Ascending aorta (tissue), 2 donors: ENCODE data around the gene NCAPG. TPM values are rescaled to one million over a fixed set of nuclear protein-coding genes. Genes with fewer than 3 reads are reported as not detected.

ENCODE experiments used
- DNase-seq, 2 donors: peaks; one replicate each; pipeline ENCODE4 v3.0.0-alpha.2; 2019; ENCODE audit warnings: low spot score in 2 of 2
- H3K27ac ChIP-seq, 2 donors: fragments of 200-600 bp; sonication (generic); one replicate each; pipeline ENCODE4 v1.5.1; 2016 to 2017; ENCODE audit warnings: mild to moderate bottlenecking in 1 of 2
- H3K27me3 ChIP-seq: fragments of 200-600 bp; sonication (generic); one replicate; pipeline ENCODE4 v1.5.1; 2017
- H3K36me3 ChIP-seq, 2 donors: fragments of 200-600 bp; sonication (generic); one replicate each; pipeline ENCODE4 v1.5.1; 2016
- H3K4me1 ChIP-seq, 2 donors: fragments of 200-600 bp; sonication (generic); one replicate each; pipeline ENCODE4 v1.5.1; 2016 to 2017; ENCODE audit warnings: mild to moderate bottlenecking in 1 of 2
- H3K4me3 ChIP-seq, 2 donors: fragments of 200-600 bp; sonication (generic); one replicate each; pipeline ENCODE4 v1.5.1; 2016 to 2017; ENCODE audit warnings: mild to moderate bottlenecking in 1 of 2
- H3K9me3 ChIP-seq, 2 donors: fragments of 200-600 bp; sonication (generic); one replicate each; pipeline ENCODE4 v1.5.1; 2016
- CTCF ChIP-seq, 3 experiments: fragments of 200-600 bp in 2 of 3; fragments of 450-650 bp in 1 of 3; sonication (generic) in 2 of 3; IDR thresholded peaks; one replicate each; pipeline ENCODE4 v1.5.1; 2016 to 2019; ENCODE audit warnings: antibody characterized with exemption in 3 of 3, mild to moderate bottlenecking in 1 of 3, moderate library complexity in 1 of 3
- intact Hi-C: fragments of 100-400 bp; cut with DNase I; formaldehyde crosslinking; loops from one replicate; pipeline ENCODE4 v1.15.1; 2023
- total RNA-seq: library from RNA; depleted of rRNA; stranded (reverse); fragments of >200 nt; gene quantifications from one replicate; pipeline ENCODE4 v1.1.0, GENCODE V29; 2016

Gene NCAPG
- total RNA-seq, 1 donor from 2014 or later, result not detected

GRCh38 chr4:17867276-17867675 is 56.5 kb downstream of the NCAPG start:
- H3K4me1 ChIP-seq, result no peaks in the 10 kb centered on the region
- no peak overlapping the region for H3K4me3 ChIP-seq
- no peak for DNase-seq
- no peak for TF ChIP-seq CTCF (IDR thresholded peaks at IDR 0.05)
- no peaks in the 10 kb centered on the region for H3K36me3 ChIP-seq
- no peaks in the 10 kb centered on the region for H3K27me3 ChIP-seq
- no peaks in the 10 kb centered on the region for H3K9me3 ChIP-seq
- intact Hi-C loops, result no loop called here
- H3K27ac ChIP-seq, result no peak overlapping the region

GRCh38 chr4:17869327-17869726 is 58.5 kb downstream of the NCAPG start:
- H3K27me3 ChIP-seq, result no peaks in the 10 kb centered on the region
- intact Hi-C loops, result no loop called here
- H3K4me3 ChIP-seq, result no peak overlapping the region
- TF ChIP-seq CTCF (IDR thresholded peaks at IDR 0.05), result no peak
- no peaks in the 10 kb centered on the region for H3K4me1 ChIP-seq
- no peak for DNase-seq
- no peaks in the 10 kb centered on the region for H3K9me3 ChIP-seq
- no peaks in the 10 kb centered on the region for H3K36me3 ChIP-seq
- H3K27ac ChIP-seq, result no peak overlapping the region

- H3K9me3 ChIP-seq, result peaks cover 4 to 19% of the 10 kb centered on the region in 2 donors
- no peak for DNase-seq
- no peaks in the 10 kb centered on the region for H3K36me3 ChIP-seq
- H3K4me3 ChIP-seq, result no peak overlapping the region
- TF ChIP-seq CTCF (IDR thresholded peaks at IDR 0.05), result no peak
- no peaks in the 10 kb centered on the region for H3K4me1 ChIP-seq
- intact Hi-C loops, result no loop called here
- H3K27me3 ChIP-seq, result no peaks in the 10 kb centered on the region
- no peak overlapping the region for H3K27ac ChIP-seq
These were observed 64.8 kb downstream of the NCAPG start for GRCh38 chr4:17875402-17876070.

- no peak overlapping the region for H3K27ac ChIP-seq
- DNase-seq, result no peak
- H3K4me3 ChIP-seq, result no peak overlapping the region
- H3K4me1 ChIP-seq, result no peaks in the 10 kb centered on the region
- no peaks in the 10 kb centered on the region for H3K27me3 ChIP-seq
- H3K36me3 ChIP-seq, result no peaks in the 10 kb centered on the region
- peaks cover 4 to 19% of the 10 kb centered on the region in 2 donors for H3K9me3 ChIP-seq
- intact Hi-C loops, result no loop called here
- no peak for TF ChIP-seq CTCF (IDR thresholded peaks at IDR 0.05)
These were observed 66.2 kb downstream of the NCAPG start for GRCh38 chr4:17876943-17877342.

- H3K27ac ChIP-seq, result no peak overlapping the region
- H3K4me3 ChIP-seq, result no peak overlapping the region
- no peaks in the 10 kb centered on the region for H3K27me3 ChIP-seq
- TF ChIP-seq CTCF (IDR thresholded peaks at IDR 0.05), result no peak
- intact Hi-C loops, result no loop called here
- no peaks in the 10 kb centered on the region for H3K36me3 ChIP-seq
- peaks cover 4 to 19% of the 10 kb centered on the region in 2 donors for H3K9me3 ChIP-seq
- H3K4me1 ChIP-seq, result no peaks in the 10 kb centered on the region
- DNase-seq, result no peak
These were observed 66.9 kb downstream of the NCAPG start for GRCh38 chr4:17877661-17878060.

GRCh38 chr4:17884063-17884462 is 73.3 kb downstream of the NCAPG start:
- H3K27me3 ChIP-seq, result no peaks in the 10 kb centered on the region
- no peaks in the 10 kb centered on the region for H3K4me1 ChIP-seq
- intact Hi-C loops, result no loop called here
- no peak overlapping the region for H3K4me3 ChIP-seq
- no peak overlapping the region for H3K27ac ChIP-seq
- no peak for TF ChIP-seq CTCF (IDR thresholded peaks at IDR 0.05)
- no peak for DNase-seq
- H3K9me3 ChIP-seq, result no peaks in the 10 kb centered on the region
- peaks cover 0 to 8% of the 10 kb centered on the region in 2 donors for H3K36me3 ChIP-seq
